HCT116 (cell line): ENCODE data around the gene UNC80. TPM values are rescaled to one million over a fixed set of nuclear protein-coding genes. Genes with fewer than 3 reads are reported as not detected.

Experiments used
- ATAC-seq: fragments of 200-7000 bp; cut with Tn5 transposase; 2 replicates; pipeline ENCODE4 v1.9.1; 2020; ENCODE audit warnings: mild to moderate bottlenecking, moderate library complexity
- BruUV-seq: library from RNA; stranded (reverse); fragments of 400-500 nt; replicated peaks from 2 replicates; lab custom pipeline; 2021; lab: Mats Ljungman, UMichigan
- CTCF ChIA-PET: fragments of 300-600 bp; sonication (Branson Sonifier 250); formaldehyde crosslinking; loops from one replicate; lab custom pipeline; 2021; ENCODE audit warnings: antibody characterized with exemption; lab: Charles Lee
- POLR2A ChIA-PET: fragments of 300-600, 350-600 bp; sonication (Branson Sonifier 250); formaldehyde crosslinking; loops from one replicate; lab custom pipeline; 2021; ENCODE audit warnings: antibody characterized with exemption; lab: Charles Lee
- RAD21 ChIA-PET, 2 experiments: fragments of 300-600 bp; sonication (Branson Sonifier 250); formaldehyde crosslinking; loops; one replicate each; lab custom pipeline; 2023; ENCODE audit warnings: low total read pairs in 2 of 2; ENCODE audit not compliant: uncharacterized antibody in 2 of 2, unreplicated experiment in 2 of 2, low non-redundant PET in 1 of 2; lab: Charles Lee
- DNase-seq: peaks from one replicate; pipeline ENCODE4 v3.0.0-alpha.2; 2010; ENCODE audit warnings: low read depth, low spot score
- H2AFZ ChIP-seq: fragments of 200-600 bp; shearing (Covaris generic), sonication (generic); 2 replicates; pipeline ENCODE4 v1.6.1; 2017; ENCODE audit warnings: low read depth, mixed run types, mixed read lengths, antibody characterized with exemption, low read length; ENCODE audit not compliant: poor library complexity, severe bottlenecking
- H3K27ac ChIP-seq: 2 replicates; pipeline ENCODE4 v1.5.1; 2012; ENCODE audit warnings: low read depth, low read length
- H3K27me3 ChIP-seq: fragments of 200-600 bp; sonication (generic); 2 replicates; pipeline ENCODE4 v1.6.1; 2016; ENCODE audit warnings: mixed run types, low read length, mixed read lengths; ENCODE audit not compliant: insufficient read depth
- H3K36me3 ChIP-seq, 2 experiments: fragments of 200-500 bp in 1 of 2; fragments of 200-600 bp in 1 of 2; sonication (Bioruptor generic) in 1 of 2; sonication (generic) in 1 of 2; 2 replicates each; pipeline versions ENCODE4 v1.5.1 to v1.6.1; 2014 to 2016; ENCODE audit warnings: low read length in 2 of 2, inconsistent platforms in 1 of 2, mixed read lengths in 1 of 2, mixed run types in 1 of 2; ENCODE audit not compliant: insufficient read depth in 2 of 2, control insufficient read depth in 1 of 2
- H3K4me1 ChIP-seq, 2 experiments: fragments of 200-600 bp in 1 of 2; sonication (generic) in 1 of 2; 2 replicates each; pipeline versions ENCODE4 v1.5.1 to v1.6.1; 2012 to 2017; ENCODE audit warnings: low read length in 2 of 2, inconsistent platforms in 1 of 2, mild to moderate bottlenecking in 1 of 2, mixed read lengths in 1 of 2, mixed run types in 1 of 2, moderate library complexity in 1 of 2; ENCODE audit not compliant: insufficient read depth in 2 of 2, control insufficient read depth in 1 of 2
- H3K4me2 ChIP-seq: fragments of 200-600 bp; sonication (generic); 2 replicates; pipeline ENCODE4 v1.6.1; 2017; ENCODE audit warnings: mixed run types, low read length, mixed read lengths
- H3K4me3 ChIP-seq, 2 experiments: fragments of 200-600 bp in 1 of 2; sonication (generic) in 1 of 2; replicated peaks in 1 of 2; 2 replicates each; pipeline ENCODE4 v1.5.1; 2011 to 2016; ENCODE audit warnings: low read length in 2 of 2, control low read depth in 1 of 2, low read depth in 1 of 2, mild to moderate bottlenecking in 1 of 2, mixed read lengths in 1 of 2, mixed run types in 1 of 2
- H3K79me2 ChIP-seq: fragments of 200-600 bp; sonication (generic); 2 replicates; pipeline ENCODE4 v1.6.1; 2017; ENCODE audit warnings: mild to moderate bottlenecking, mixed run types, low read length, moderate library complexity, mixed read lengths; ENCODE audit not compliant: insufficient read depth
- H3K9ac ChIP-seq: fragments of 200-600 bp; sonication (generic); 2 replicates; pipeline ENCODE4 v1.6.1; 2016; ENCODE audit warnings: low read length, mixed read lengths
- H3K9me2 ChIP-seq: fragments of 200-600 bp; sonication (generic), shearing (Covaris generic); 2 replicates; pipeline ENCODE4 v1.6.1; 2017; ENCODE audit warnings: mixed run types, mild to moderate bottlenecking, moderate library complexity; ENCODE audit not compliant: insufficient read depth
- H3K9me3 ChIP-seq, 2 experiments: fragments of 200-500 bp in 1 of 2; fragments of 200-600 bp in 1 of 2; sonication (Bioruptor generic) in 1 of 2; sonication (generic) in 1 of 2; 2 replicates each; pipeline ENCODE4 v1.6.1; 2014 to 2017; ENCODE audit warnings: low read length in 2 of 2, mixed read lengths in 2 of 2, inconsistent platforms in 1 of 2, low read depth in 1 of 2, mild to moderate bottlenecking in 1 of 2, mixed run types in 1 of 2, moderate library complexity in 1 of 2; ENCODE audit not compliant: control insufficient read depth in 1 of 2, insufficient read depth in 1 of 2
- H4K20me1 ChIP-seq: fragments of 200-600 bp; sonication (generic), shearing (Covaris generic); 2 replicates; pipeline ENCODE4 v1.6.1; 2017; ENCODE audit warnings: mixed run types, mild to moderate bottlenecking, moderate library complexity; ENCODE audit not compliant: insufficient read depth
- CBX3 ChIP-seq: IDR thresholded peaks from 2 replicates; pipeline ENCODE4 v1.6.1; 2012; ENCODE audit warnings: low read depth
- CTCF ChIP-seq, 3 experiments: fragments of 200-600 bp in 1 of 3; sonication (generic) in 1 of 3; IDR thresholded peaks in 2 of 3; conservative IDR thresholded peaks in 1 of 3; 2 replicates each; pipeline ENCODE4 v1.5.1; 2012 to 2017; ENCODE audit warnings: low read depth in 2 of 3, low read length in 2 of 3, antibody characterized with exemption in 1 of 3, borderline replicate concordance in 1 of 3, control low read depth in 1 of 3, mild to moderate bottlenecking in 1 of 3, mixed read lengths in 1 of 3, mixed run types in 1 of 3, moderate library complexity in 1 of 3; ENCODE audit not compliant: insufficient read depth in 1 of 3
- EGR1 ChIP-seq: IDR thresholded peaks from 2 replicates; pipeline ENCODE4 v1.6.1; 2012; ENCODE audit warnings: low read depth
- EZH2 ChIP-seq: fragments of 200-600 bp; sonication (generic); IDR thresholded peaks from 2 replicates; pipeline ENCODE4 v1.6.1; 2017; ENCODE audit warnings: antibody characterized with exemption, mixed run types
- FOSL1 ChIP-seq: IDR thresholded peaks from 2 replicates; pipeline ENCODE4 v1.6.1; 2012; ENCODE audit warnings: low read depth
- JUND ChIP-seq: IDR thresholded peaks from 2 replicates; pipeline ENCODE4 v1.6.1; 2012
- MAX ChIP-seq: IDR thresholded peaks from 2 replicates; pipeline ENCODE4 v1.6.1; 2012
- POLR2A ChIP-seq: IDR thresholded peaks from 2 replicates; pipeline ENCODE4 v1.7.0; 2011; ENCODE audit warnings: borderline replicate concordance; ENCODE audit not compliant: insufficient read depth, insufficient read length; ENCODE audit errors: extremely low read depth
- REST ChIP-seq: IDR thresholded peaks from 2 replicates; pipeline ENCODE4 v1.6.1; 2012; ENCODE audit warnings: low read depth
- SP1 ChIP-seq: IDR thresholded peaks from 2 replicates; pipeline ENCODE4 v1.6.1; 2012; ENCODE audit warnings: low read depth
- ZBTB33 ChIP-seq: IDR thresholded peaks from 2 replicates; pipeline ENCODE4 v1.6.1; 2011; ENCODE audit warnings: mild to moderate bottlenecking, low read length, moderate library complexity; ENCODE audit not compliant: insufficient replicate concordance; ENCODE audit errors: extremely low read depth
- ZNF274 ChIP-seq: fragments of 200-500 bp; sonication (Bioruptor generic); IDR thresholded peaks from 2 replicates; pipeline ENCODE4 v1.6.1; 2014; ENCODE audit warnings: mild to moderate bottlenecking, low read depth, low read length, inconsistent platforms
- intact Hi-C: fragments of 100-400 bp; cut with micrococcal nuclease; formaldehyde crosslinking; loops from 2 replicates; pipeline ENCODE4 v1.10.0; 2022
- total RNA-seq: library from RNA; stranded (reverse); gene quantifications from one replicate; pipeline ENCODE4 v1.2.1, GENCODE V29; 2021; ENCODE audit not compliant: unreplicated experiment

The UNC80 gene
- total RNA-seq, 1 experiment from 2014 or later: not detected

- no peaks in the 10 kb centered on the region for H3K9me3 ChIP-seq
- no peak overlapping the region for H3K9ac ChIP-seq
- no TSS peak for BruUV-seq
- H3K79me2 ChIP-seq: no peaks in the 10 kb centered on the region
- ATAC-seq: no peak
- ChIA-PET RAD21 (no interaction called here), POLR2A (no interaction called here), CTCF (no interaction called here)
- no peaks in the 10 kb centered on the region for H4K20me1 ChIP-seq
- H3K27me3 ChIP-seq: no peaks in the 10 kb centered on the region
- no peaks in the 10 kb centered on the region for H3K36me3 ChIP-seq
- no peak for TF ChIP-seq ZBTB33
- TF ChIP-seq POLR2A: no peak
- TF ChIP-seq SP1: no peak
- no peak for TF ChIP-seq FOSL1
- no peak for TF ChIP-seq MAX
- TF ChIP-seq ZNF274: no peak
- TF ChIP-seq JUND: no peak
- no peak for TF ChIP-seq EGR1
- TF ChIP-seq EZH2: no peak
- TF ChIP-seq REST: no peak
- no peak for TF ChIP-seq CTCF (IDR thresholded peaks at IDR 0.05 in 2 of 3, conservative IDR thresholded peaks at IDR 0.05 in 1 of 3; ENCODE audit: borderline replicate concordance in 1 of 3, insufficient read depth in 1 of 3, low read depth in 2 of 3, low read length in 2 of 3)
- TF ChIP-seq CBX3: no peak
- no peak overlapping the region for H3K27ac ChIP-seq
- no peaks in the 10 kb centered on the region for H3K9me2 ChIP-seq
- H2AFZ ChIP-seq: no peak overlapping the region
- no peak overlapping the region for H3K4me2 ChIP-seq
- intact Hi-C loops: no loop called here
- H3K4me3 ChIP-seq: no peak overlapping the region
- DNase-seq: no peak
- H3K4me1 ChIP-seq: no peaks in the 10 kb centered on the region
Observed at GRCh38 chr2:209900638-209901037, 129.0 kb downstream of the UNC80 start.
